Measurements from ENCODE around the gene SHROOM3.

The SHROOM3 gene

DNA sequence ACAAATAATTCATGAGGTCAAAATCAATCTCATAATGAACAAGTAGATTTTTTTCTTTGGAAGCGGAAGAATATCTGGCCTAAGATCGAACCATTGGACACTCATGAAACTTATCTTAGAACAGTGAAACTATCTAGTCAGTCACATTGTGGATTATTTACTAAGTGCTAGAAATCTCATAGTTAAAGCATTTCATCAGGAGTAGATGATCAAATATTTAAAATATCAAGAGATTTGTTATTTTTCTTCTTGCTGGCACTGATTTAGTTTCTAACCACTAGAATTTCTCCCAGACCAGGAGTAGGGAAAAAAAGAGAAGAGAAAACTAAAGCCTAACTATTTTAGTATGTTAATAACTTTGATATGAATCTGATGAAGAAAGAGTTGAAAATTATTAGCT, 105.5 kb downstream of the SHROOM3 start:
- DNase-seq (ENCODE audit: low spot score): no peak

DNA sequence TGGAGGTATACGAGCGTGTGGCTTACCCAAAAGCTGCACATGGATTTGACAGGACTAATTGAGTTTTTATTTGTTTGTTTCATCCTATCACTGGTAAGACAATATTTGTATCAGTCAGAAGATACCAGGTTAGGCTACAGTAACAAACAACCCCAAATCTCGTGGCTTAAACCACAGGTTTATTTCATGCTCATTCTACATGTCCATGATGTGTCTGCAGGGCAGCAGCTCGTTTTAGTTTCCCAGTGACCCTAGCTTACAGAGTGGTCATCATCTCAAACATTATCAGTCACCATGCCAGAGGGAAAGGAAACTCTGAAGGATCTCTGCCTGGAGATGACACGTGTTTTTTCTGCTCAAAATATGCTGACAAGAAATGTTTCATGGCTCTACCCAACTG, 108.3 kb downstream of the SHROOM3 start:
- no peak for DNase-seq (ENCODE audit: low spot score)

DNA sequence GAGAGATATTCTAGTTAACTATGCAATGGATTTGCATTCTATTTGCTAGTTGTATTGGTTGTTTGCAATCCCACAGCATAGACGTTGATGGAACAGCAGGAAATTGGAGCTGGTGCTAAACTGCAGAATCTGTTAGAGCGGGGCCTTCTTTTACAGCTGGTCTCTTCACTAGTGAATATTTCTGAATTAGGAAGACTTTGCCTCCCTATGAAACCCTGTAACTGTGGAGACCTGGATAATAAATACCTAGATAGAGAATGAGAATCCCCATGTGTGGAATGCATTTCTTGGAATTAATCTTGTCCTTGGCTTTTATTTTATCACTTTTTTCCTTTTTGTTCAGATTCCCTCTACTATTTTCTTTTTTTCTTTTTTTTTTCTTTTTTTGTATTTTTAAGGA, 109.7 kb downstream of the SHROOM3 start:
- DNase-seq (ENCODE audit: low spot score): no peak

DNA sequence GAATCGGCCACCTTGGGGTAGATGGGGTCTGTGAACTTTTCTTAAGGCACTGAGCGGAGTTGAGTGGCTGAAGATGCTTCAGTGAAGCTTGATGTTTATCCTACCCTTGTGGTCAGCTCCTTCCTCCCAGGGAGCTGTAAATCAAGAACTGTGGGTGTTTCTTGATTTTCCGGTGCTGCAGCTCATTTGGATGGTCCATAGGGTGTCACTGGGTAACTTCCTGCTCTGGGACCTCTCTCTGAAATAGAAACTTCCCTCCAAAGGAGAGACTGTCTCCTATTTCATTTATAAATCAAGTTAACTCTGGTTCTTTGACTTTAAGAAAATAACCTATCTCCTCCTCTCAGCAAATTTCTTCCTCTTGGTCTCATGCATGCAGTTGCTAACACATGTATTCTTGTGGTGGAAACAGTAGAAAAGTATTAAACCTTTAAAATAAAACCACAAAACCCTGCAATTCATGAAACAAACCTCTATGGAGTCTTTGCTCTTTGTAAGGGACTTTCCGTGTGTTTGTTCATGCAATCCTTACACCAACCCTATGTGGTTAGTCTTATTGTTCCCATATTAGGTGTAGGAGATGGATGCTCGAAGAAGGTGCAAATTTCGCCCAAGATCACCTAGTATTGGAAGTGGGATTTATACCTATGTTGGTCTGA, 110.3 kb downstream of the SHROOM3 start:
- no peak for DNase-seq (ENCODE audit: low spot score)

DNA sequence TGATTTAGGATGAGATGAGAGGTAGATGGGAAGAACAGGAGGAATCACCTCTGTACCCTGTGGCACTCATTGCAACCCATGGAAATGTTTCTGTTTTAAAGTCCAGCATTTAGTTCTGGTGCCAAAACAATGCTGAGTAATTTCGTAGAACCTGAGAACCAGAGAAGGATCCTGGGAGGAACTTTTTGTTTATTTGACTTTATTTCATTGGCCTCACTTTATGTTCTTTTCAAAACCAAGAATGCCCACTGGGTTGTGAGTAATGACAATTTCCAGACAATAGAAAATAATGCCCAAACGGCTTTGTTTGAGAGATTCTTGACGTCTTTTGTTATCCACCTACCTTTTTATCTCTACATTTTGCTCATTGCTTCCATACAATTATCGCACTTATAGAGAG, 111.3 kb downstream of the SHROOM3 start:
- no peak for DNase-seq (ENCODE audit: low spot score)

DNA sequence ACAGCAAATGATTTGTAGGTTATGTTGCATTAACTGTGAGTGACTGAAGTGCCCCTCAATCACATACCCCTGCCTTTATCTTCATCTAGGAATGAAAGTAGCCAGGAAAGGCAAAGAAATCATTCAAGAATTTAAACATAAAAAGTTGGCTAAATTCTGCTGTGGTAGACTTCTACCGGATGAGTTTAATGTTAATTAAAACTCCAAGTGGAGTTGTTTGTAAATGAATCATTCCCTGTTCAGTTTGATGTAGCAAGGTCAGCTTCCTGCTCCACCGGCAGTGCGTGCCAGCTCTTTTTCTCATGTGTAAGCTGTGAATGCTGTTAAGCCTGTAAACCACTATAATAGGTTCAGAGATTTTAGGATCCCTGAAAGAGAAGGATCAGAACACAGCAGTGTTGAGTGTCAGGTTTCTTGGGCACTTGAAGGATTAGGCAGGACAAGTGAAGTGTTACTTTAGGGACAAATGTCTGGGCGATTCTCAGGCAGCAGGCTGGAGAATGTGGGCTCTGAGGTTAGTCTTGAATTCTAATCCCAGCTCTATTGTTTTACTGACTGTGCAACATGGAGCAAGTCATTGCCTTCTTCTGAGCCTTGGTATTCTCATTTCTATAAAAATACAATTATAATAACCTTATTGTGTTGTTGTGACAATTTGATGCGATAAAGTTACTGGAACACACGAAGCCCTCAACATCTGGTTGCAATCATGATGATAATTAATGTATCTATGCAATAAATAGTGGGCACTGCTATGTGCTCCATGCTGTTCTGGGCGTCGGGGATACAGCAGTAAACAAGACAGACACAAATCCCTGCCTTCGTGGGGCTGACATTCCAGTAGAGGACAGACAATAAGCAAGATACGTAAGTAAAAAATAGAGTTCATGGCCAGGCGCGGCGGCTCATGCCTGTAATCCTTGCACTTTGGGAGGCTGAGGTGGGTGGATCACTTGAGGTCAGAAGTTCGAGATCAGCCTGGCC, 112.0 kb downstream of the SHROOM3 start:
- no peak for DNase-seq (ENCODE audit: low spot score)

DNA sequence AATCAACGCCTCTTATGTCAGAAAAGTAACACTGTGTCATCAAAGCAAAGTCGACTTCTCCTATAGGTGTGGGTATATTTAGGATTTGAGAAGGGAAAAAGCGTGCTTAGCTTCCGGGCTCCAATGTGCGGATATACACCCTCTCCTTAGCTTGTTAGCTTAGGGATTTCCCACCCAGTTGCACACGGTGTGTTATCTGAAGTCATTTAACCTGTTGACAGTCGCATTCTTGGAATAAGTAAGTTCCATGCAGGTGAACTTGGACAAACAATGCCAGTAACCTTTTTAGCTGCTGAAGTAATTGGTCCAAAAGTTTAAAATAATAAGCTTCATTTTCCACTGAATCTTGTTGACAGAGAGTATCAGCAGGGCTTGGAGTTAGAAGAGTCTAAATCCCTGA, 113.7 kb downstream of the SHROOM3 start:
- DNase-seq (ENCODE audit: low spot score): no peak

DNA sequence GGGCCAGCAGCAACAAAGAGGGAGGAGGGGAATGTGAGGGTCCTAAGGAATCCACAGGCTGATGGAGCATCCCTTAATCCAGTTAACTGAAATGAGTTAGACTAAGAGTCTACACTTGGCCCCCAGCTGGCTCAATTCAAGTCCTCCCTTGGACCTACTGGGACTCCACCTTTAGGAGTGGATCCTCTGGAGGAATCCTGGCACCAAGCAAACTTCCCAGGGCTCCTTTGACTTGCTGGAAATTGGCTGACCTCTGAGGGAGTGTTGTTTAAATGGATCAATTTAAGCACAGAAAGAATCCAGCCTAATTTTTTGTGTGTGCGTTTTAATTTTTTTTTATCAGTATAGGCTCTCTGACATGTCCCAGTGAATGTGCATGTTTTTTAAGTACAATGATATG, 114.7 kb downstream of the SHROOM3 start:
- no peak for DNase-seq (ENCODE audit: low spot score)

DNA sequence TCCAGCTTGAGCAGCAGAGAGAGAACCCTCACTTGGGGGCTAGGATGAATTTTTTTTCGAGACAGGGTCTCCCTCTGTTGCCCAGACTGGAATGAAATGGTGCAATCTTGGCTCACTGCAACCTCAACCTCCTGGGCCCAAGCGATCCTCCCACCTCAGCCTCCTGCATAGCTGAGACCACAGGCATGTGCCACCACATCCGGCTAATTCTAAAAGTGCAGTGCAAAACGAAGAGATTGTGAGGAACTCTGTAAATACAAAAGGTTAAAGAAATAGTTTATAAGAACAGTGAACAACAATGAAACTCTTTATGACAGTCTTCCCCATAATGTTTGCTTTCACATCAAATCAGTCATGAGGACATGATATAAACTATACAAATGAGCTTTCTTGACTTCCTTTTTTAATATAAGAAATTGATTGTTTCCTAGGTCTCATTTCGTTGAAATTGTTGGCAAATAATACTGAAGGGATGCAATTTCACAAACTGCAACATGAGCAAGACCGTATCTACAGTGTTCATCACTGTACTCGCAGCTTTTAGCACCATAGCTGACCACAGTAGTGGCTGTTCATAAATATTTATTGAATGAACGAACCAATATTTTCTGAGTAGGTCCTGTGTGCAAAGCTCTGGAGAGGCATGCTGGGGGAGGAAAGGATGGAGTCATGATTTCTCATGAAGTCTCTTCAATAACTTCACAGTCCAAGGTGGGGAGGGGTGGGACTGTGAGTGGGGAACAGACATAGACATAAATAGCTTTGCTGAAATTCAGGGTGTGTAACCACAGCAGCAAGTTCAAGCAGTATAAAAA, 116.1 kb downstream of the SHROOM3 start:
- DNase-seq (ENCODE audit: low spot score): no peak

DNA sequence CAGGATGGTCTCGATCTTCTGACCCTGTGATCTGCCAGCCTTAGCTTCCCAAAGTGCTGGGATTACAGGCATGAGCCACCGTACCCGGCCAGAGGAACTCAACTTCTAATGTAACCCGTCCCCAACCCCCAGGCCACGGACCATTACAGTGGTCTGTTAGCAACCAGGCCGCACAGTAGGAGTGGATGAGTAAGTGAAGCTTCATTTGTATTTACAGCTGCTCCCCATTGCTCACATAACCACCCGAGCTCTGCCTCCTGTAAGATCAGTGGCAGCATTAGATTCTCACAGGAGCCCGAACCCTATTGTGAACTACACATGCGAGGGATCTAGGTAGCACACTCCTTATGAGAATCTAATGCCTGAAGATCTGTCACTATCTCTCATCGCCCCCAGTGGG, 119.6 kb downstream of the SHROOM3 start:
- DNase-seq (ENCODE audit: low spot score): no peak

DNA sequence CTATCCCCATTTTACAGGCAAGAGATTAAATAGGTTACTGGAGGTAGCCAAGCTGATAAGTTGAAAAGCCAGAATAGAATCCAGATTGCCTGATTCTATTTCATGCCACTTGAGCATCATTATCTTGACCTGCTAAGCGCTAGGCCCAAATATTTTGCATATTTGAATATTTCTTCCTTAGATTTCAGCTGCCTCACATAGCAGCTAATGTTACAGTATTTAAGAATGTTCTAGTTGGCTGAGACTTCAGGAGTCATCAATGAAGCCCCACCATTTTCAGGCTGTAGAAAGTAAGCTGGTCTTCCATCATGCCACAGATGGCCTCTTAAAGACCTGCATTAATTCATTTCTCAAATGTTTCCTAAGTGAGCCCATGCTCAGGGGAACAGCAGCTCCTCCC, 121.4 kb downstream of the SHROOM3 start:
- DNase-seq (ENCODE audit: low spot score): no peak

DNA sequence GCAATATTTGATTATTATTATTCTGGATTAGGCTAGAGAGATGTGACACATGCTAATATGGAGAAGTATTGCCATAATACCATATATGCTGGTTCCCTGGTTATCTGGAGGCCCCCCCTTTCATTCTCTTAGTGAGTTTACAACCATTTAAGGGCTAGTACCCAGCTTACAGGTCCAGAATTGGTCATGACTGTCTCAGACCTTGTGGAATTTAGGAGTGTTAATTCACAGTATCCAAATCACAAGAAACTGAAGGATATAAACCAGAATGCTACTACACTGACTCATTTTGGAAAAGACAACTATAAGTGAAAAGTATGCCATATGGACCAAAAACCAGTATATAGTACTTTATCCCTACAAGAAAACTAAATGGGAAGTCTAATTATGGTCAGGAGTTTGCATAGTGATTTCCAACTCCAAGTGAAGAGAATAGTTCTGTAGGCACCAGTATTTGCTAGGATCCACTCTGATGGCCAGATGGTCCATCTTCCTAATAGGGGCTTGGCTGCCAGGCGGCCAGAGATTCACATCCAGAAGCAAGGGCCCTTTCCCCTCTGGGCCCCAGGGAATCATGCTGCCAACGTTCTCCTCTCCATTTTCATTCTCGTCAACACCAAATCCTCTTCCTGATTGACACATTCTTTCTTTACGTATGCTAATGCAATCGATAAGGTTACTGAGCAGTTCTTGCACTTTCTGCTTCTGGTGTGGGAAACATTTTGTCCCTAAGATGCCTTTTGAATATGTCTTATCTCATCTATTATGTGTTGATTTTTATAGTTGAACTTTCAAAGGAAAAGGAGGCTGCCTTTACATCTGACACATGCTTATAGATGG, 123.6 kb downstream of the SHROOM3 start:
- no peak for DNase-seq (ENCODE audit: low spot score)

DNA sequence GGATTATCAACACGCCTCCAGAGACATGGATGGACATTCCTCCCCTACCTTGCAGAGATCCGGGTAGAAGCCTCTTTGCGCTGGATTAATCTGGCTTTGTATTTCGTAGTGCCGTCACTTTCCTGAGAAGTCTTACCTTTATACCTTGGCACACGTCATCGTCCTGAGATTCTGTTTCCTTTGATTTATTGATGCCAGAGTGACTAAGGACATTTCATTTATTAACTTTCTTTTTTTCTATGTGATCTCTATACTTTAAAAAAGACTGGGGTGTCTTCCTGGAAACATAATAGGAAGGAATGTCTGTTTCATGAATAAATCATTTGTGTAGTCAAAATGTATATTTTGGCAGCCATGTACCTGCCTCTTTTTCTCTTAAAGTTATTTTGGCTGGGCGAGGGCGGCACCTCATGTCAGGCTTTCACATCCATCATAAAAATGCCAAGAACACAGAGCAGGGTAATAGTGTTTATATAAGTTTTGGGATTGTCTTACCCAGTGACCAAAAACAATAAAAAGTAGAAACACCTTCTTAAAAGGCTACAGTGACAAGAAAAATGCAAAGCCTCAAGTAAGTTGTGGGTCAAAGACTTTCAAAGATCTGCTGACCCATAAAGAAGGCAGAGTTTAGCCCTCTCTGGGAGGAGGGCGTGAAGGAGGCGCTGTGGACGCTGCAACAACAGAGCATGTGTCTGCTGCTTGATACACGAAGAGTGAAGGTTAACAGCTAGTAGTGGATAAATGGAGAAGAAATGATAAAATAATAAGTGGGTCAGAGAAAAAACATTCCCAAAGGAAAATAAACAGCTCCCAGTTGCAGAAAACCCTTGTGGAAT, 124.4 kb downstream of the SHROOM3 start:
- DNase-seq (ENCODE audit: low spot score): no peak

DNA sequence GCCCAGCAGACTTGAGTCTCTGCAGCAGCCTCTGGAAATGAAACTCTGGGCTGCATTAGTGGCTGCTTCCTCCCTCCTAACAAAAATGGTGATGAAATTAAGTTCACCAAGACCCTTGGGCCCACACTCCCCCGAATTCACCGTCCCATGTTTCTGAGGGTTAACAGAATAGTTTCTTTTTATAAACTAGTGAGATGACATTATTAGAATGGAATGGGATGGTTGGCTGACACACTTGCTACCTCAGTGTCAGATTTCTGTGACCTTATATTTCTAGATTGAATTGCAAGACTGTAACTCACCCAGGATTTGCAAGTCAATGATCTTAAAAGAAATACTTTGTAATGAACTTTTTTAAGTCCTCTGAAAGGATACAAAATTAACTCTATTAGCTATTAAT, 127.1 kb downstream of the SHROOM3 start:
- no peak for DNase-seq (ENCODE audit: low spot score)

DNA sequence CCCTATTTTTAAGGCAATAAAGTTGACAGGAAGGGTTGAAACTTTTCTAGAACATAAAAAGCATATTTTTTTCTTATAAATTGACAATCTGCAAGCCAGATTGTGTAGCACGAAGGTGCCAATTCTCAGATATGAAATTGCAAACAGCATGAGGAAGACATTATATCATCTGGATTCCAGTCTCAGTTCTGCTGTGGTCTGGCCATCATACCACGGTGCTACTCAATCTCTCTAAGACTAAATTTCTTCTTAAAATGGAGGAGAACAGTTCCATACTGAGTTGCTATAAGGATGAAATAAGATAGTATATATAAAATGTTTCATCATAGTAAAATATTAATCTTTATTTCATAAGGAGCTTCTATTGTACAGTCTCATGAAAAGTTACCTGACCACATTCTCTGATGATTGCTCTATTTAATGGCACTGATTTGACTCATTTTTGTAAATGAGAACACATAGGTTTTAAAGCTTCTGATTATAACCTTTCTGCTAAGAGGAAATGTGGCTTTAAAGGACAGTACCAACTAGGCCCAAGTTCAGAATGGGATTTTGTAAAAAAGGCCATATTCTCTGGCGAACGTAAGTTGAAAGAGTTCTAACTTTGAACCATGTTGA, 127.9 kb downstream of the SHROOM3 start:
- no peak for DNase-seq (ENCODE audit: low spot score)

DNA sequence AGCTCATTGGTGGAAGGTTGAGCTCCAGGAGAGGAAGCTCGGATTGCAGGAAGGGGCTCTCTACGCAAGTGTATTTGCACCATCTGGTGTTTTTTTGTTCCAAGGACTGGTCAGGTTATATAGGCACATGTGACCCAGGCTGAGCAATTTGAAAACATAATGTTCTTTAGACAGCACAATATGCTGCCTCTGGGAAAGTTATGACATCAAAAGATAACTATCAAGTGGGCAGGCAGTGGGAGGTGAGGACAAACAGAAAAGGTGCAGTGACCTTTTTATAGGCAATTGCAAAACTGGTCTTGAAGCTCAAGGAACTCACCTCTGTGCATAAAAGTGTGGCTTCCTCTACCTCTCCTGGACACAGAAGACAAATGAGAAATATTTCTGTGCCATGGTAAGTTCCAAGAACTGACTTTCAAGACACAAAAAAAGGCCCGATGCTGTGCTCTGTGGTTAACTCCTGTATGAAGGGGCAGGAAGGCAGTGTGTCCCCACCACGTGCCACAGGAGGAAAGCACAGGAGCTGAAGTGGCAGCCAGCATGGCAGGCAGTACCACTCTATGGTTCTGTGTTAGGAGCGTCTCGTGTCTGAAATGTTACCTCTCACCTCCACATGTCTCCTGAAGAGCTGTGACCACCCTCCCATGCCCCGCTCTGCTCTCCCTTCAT, 128.6 kb downstream of the SHROOM3 start:
- peak; percentile 19 for DNase-seq (ENCODE audit: low spot score)

DNA sequence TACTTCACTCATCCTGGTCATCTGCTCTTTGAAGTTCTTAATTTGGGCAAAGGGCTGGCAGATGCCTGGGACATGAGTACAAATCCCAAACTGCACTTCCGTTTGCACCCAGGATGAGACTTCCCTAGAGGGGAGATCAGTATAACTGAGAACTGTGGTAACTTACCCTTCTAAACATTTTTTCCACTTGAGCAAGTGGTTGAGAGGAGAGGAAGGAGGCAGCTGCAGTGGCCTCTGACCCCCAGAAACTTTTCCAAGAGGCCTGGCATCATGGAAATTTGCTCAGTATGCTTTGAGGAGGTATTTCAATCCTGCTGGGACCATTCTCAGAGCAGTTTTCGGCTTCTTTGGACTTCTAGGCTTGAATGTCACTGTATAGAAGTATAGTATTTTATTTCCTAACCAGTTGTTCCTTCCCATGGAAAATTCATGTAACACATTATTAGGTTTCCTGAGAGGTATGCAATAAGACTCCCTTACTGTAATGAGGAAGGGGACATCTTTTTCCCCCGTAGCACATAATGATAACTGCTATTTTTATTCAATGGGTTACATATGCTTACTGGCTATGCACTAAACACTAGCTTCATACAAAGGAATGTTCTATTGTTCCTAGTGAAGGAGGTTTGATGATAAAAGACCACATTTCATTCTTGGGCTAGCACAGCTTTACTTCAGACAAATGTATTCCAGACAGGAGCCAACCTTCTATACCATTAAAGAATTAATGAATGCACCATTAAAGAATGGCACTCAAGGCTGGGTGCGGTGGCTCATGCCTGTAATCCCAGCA, 129.3 kb downstream of the SHROOM3 start:
- DNase-seq (ENCODE audit: low spot score): no peak

DNA sequence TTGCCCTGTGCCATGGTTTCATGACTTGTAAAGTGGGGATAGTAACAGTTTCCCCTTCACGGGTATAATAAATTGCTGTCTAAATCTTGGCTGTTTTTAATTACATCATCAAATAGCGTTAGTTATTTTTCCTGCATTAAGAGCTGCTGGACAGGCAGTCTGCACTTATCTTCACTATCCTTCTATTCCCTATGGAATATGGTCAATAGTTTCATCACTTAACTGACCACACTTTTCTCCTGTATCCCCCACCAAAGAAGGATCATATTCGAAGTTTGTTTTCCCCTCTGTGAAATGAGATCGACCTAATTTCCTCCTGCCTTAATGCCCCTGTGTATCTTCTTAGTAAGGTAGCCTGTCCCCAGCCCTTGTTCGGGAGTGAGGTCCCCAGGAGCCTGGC, 133.2 kb downstream of the SHROOM3 start:
- no peak for DNase-seq (ENCODE audit: low spot score)

DNA sequence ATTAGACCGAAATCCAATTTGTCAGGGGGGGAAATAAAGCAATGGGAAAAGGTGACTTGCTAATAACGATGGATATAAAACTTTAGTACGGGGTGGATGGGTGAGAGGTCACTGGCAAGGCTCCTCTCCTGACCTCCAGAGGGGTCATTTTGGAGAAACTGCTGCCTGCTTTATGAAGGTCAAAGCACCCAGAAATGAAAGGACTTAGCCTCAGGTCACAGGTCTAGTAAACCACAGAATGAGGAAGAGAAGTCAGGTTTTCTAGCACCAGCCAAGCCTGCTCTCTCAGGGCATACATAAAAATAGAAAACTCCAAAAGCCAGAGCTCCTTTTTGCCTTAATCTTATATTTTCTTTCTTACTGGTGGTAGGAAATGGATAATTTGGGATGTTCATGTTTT, 134.2 kb downstream of the SHROOM3 start:
- no peak for DNase-seq (ENCODE audit: low spot score)

Measured in HuH-7.5 (cell line).